BE2C (cell line): ENCODE results near the gene WIPI1.

ENCODE experiments used
- DNase-seq: peaks from one replicate; pipeline ENCODE4 v3.0.0-alpha.2; 2020
- H3K27me3 ChIP-seq: fragments of 250-450 bp; sonication (Bioruptor Pico); 2 replicates; pipeline ENCODE4 v1.5.1; 2020; ENCODE audit warnings: mild to moderate bottlenecking
- H3K36me3 ChIP-seq: fragments of 250-450 bp; sonication (Bioruptor Pico); 2 replicates; pipeline ENCODE4 v1.5.1; 2020; ENCODE audit warnings: mild to moderate bottlenecking
- H3K4me1 ChIP-seq: fragments of 250-450 bp; sonication (Bioruptor Pico); 2 replicates; pipeline ENCODE4 v1.5.1; 2020
- H3K4me3 ChIP-seq: 2 replicates; pipeline ENCODE4 v1.5.1; 2011; ENCODE audit warnings: low read depth, low read length
- H3K9me3 ChIP-seq: fragments of 250-450 bp; sonication (Bioruptor Pico); 2 replicates; pipeline ENCODE4 v1.5.1; 2020
- TF ChIP-seq, protein P1 (sequence below): IDR thresholded peaks from 2 replicates; pipeline ENCODE4 v1.5.1; 2012; ENCODE audit warnings: mild to moderate bottlenecking, low read depth, low read length

Gene WIPI1

DNA sequence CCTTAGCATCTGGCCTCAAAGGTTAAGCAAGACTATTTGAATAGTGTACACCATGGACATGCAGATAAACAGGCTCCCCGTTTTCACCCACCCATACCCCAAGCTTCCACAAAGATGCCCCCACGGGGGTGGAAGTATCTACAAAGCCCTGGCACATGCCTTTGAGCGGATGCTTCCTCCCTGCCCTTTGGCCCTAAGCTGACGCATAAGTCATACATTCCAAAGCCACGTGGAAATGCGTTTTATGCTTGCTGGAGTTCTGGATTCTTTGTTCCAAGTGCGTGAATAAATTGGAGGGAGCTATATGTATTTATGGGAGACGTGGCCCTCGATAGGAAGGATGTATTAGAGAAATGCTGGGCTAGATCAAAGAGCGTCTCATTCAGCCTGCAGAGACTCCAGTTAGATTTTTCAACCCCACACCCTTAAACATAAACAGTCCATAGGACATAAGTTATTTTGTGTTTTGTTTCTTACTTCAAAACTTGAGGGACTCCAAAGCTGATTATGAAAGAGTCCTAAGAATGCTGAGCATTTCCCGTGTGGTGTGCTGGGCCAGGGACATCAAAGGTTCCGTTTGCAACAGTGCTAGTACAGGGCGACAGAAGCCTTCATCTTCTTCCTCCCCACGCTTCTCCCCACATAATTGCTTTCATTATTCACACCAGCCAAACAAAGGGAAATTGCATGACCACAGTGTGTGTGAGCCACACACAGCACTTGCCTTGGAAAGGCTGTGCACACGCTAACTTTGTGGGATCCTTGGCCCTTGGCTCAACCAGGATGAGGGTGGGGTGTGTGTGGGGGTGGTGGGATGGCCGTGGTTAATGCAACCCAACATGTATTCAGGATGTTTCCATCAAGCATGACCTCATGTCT is 73.6 kb downstream of the WIPI1 start:
- TF ChIP-seq, protein P1, sequence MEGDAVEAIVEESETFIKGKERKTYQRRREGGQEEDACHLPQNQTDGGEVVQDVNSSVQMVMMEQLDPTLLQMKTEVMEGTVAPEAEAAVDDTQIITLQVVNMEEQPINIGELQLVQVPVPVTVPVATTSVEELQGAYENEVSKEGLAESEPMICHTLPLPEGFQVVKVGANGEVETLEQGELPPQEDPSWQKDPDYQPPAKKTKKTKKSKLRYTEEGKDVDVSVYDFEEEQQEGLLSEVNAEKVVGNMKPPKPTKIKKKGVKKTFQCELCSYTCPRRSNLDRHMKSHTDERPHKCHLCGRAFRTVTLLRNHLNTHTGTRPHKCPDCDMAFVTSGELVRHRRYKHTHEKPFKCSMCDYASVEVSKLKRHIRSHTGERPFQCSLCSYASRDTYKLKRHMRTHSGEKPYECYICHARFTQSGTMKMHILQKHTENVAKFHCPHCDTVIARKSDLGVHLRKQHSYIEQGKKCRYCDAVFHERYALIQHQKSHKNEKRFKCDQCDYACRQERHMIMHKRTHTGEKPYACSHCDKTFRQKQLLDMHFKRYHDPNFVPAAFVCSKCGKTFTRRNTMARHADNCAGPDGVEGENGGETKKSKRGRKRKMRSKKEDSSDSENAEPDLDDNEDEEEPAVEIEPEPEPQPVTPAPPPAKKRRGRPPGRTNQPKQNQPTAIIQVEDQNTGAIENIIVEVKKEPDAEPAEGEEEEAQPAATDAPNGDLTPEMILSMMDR: no peak
- no peaks in the 10 kb centered on the region for H3K27me3 ChIP-seq
- H3K36me3 ChIP-seq: no peaks in the 10 kb centered on the region
- H3K4me1 ChIP-seq: no peaks in the 10 kb centered on the region; the same call in 1 of the 2 replicates
- H3K9me3 ChIP-seq: no peaks in the 10 kb centered on the region; the same call in 1 of the 2 replicates
- DNase-seq: no peak
- H3K4me3 ChIP-seq: no peak overlapping the region

DNA sequence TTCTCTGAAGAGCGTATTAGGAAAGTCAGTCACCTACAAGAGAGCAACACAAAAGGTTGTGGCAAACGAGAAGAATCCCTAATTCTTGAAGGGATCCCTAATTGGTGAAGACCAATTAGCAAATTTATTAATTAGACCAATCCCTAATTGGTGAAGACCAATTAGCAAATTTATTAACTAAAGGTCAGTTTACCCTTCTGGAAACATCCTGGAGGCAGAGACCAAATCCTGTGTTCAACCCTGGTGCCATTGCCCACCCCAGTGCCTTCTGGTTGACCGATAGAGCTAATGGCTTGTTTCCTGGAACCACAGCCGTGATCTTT is 74.2 kb downstream of the WIPI1 start:
- H3K27me3 ChIP-seq: no peaks in the 10 kb centered on the region
- H3K4me3 ChIP-seq: no peak overlapping the region
- H3K9me3 ChIP-seq: no peaks in the 10 kb centered on the region; the same call in 1 of the 2 replicates

DNA sequence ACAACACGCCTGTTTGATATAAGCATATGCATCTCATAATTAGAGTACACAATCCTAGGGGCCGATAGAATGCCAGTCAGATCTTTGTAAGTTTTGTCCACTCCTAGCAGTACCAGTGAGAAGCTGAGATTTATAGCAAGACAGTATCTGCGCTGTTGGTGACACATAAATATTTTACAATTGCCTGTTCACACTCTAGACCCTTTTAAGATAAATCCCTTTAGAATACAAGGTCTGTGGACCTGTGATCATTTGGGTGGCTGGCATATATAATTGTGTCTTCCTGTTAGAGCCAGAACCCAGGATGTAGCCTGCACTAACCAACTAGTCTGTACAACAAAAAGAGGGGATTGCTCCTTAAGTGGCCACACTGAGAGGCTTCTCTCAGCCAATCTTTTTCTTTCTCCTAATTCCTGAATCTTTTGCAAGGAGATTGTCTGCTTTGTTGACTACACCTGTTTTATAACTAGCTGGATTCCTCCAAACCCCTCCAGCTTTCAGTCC is 74.7 kb downstream of the WIPI1 start:
- Histone ChIP-seq H3K9me3 (no peaks in the 10 kb centered on the region; the same call in 1 of the 2 replicates), H3K27me3 (no peaks in the 10 kb centered on the region), H3K4me1 (no peaks in the 10 kb centered on the region; the same call in none of the 2 replicates), H3K4me3 (no peak overlapping the region), H3K36me3 (no peaks in the 10 kb centered on the region)
- TF ChIP-seq, protein P1: no peak
- DNase-seq: no peak

More for the DNA sequence above, 74.2 kb downstream of the WIPI1 start:
- H3K4me1 ChIP-seq: no peaks in the 10 kb centered on the region; the same call in none of the 2 replicates
- TF ChIP-seq, protein P1: no peak
- no peaks in the 10 kb centered on the region for H3K36me3 ChIP-seq
- no peak for DNase-seq

DNA sequence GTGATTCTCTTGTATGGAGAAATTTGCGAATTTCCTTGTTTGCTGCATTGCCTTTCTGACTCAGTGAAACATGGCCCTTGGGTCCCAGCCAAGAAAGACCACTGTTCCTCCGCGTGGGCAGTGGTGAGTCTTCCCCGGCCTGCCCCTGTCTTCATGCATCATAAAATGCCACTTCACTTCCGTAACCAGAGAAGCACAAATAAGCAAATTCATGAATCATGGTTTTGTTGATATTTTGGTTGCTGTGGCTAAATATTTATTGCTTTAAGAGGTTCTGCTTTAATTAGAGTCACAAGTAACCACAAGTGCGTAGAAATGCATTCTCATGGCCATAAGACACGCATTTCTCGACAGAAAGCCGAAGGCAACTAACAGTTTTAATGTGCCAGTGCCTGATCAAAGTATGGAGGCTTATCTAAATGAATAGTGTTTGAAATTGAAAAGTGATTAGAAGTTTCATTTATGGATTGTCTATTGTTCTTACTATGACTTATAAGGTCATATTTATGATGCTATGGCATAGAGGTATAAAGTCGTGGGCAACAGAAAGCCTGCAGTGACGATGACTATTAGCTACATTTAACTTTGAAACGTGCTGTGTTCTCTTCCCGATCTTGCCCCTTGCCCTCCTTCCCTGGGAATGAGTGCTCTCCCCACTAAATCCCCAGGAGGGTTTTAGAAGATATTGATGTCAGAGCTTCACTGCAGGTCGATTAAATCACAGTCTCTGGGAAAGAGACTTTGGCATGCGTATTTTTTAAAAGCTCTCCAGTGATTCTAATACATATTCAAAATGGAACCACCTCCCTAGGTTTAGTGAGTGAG is 76.0 kb downstream of the WIPI1 start:
- Histone ChIP-seq H3K4me1 (no peaks in the 10 kb centered on the region; the same call in none of the 2 replicates), H3K4me3 (no peak overlapping the region), H3K27me3 (no peaks in the 10 kb centered on the region), H3K9me3 (no peaks in the 10 kb centered on the region), H3K36me3 (no peaks in the 10 kb centered on the region)
- TF ChIP-seq, protein P1: no peak
- DNase-seq: no peak

DNA sequence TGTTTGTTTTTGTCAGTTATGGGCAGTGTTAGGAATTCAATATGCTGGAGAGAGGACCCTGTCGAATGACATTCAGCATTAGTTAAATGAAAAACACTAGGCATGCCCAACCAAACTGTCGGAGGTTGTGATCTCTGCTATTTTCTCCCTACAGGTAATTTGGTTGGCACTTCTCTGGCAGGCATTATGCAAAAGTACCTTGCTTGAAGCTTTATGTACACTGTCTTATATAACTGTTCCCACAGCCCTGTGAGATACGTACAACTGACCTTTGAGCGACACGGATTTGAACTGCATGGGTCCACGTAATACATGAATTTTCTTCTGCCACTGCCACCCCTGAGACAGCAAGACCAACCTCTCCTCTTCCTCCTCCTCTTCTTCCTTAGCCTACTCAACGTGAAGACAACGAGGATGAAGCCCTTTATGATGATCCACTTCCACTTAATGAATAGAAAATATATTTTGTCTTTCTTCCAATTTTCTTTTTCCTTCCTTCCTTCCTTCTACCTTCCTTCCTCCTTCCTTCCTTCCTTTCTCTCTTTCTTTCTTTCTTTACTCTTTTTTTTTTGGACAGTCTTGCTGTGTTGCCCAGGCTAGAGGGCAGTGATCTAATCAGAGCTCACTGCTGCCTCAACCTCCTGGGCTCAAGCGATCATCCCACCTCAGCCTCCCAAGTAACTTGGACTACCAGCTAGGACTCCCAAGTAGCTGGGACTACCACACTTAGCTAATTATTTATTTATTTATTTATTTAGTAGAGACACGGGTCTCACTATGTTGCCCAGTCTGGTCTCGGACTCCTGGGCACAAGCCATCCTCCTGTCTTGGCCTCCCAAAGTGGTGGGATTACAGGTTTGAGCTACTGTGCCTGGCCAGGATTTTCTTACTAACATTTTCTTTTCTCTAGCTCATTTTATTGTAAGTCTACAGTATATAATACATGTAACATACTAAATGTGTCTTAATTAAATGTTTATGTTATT is 77.3 kb downstream of the WIPI1 start:
- H3K4me3 ChIP-seq: no peak overlapping the region
- DNase-seq: no peak
- TF ChIP-seq, protein P1: no peak
- H3K27me3 ChIP-seq: no peaks in the 10 kb centered on the region
- no peaks in the 10 kb centered on the region for H3K36me3 ChIP-seq
- no peaks in the 10 kb centered on the region; the same call in none of the 2 replicates for H3K4me1 ChIP-seq
- H3K9me3 ChIP-seq: no peaks in the 10 kb centered on the region
